HFF-Myc (cell line): ENCODE data around the gene R3HDML.

Source experiments
- DNase-seq: peaks from one replicate; pipeline ENCODE4 v3.0.0-alpha.2; 2011; ENCODE audit warnings: low read depth; ENCODE audit errors: extremely low read depth
- H3K4me3 ChIP-seq: replicated peaks from 2 replicates; pipeline ENCODE4 v1.5.1; 2011; ENCODE audit warnings: low read depth, mild to moderate bottlenecking, control low read depth, low read length
- CTCF ChIP-seq: IDR thresholded peaks from 2 replicates; pipeline ENCODE4 v1.5.1; 2012; ENCODE audit warnings: mild to moderate bottlenecking, low read depth, low read length, control low read depth; ENCODE audit errors: missing control alignments

The R3HDML gene

GRCh38 chr20:44399446-44399845, 62.6 kb downstream of the R3HDML start:
- TF ChIP-seq CTCF: no peak
- no peak overlapping the region for H3K4me3 ChIP-seq
- no peak for DNase-seq

- no peak for DNase-seq
- H3K4me3 ChIP-seq: no peak overlapping the region
- TF ChIP-seq CTCF: no peak
Observed at GRCh38 chr20:44400671-44400969, 63.8 kb downstream of the R3HDML start.
